Measurements from ENCODE around the gene OR13C4.
"Not testable (repeated sequence)": the region's sequence is repeated elsewhere in the genome, so short reads cannot be mapped to it uniquely, and the experiment has no call there.

OR13C4 gene

DNA sequence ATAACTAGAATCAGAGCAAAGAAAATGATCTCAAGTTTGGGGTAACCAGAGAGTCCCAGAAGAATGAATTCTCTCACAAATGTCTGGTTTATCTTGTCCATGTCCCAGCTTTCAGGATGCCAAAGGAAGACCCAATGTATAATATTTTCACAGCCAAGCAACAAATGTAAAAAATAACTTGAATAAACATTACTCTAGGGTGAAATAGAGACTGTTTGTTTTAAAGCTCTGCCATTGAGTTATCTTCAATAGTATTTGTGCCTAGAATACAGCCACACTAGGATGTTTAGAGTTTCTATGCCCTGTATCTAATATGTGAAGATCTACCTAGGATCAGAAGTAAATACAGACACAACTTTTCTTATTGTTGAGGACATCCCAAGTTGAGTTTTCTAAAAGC lies at the start of gene OR13C4:
Gene OR13C4 (minus strand): TSS at position 101 of the 400 bp plus-strand sequence. CDS start 0 bp downstream, at position 101.
- no peak for DNase-seq (ENCODE audit: low read depth in 2 of 2)

DNA sequence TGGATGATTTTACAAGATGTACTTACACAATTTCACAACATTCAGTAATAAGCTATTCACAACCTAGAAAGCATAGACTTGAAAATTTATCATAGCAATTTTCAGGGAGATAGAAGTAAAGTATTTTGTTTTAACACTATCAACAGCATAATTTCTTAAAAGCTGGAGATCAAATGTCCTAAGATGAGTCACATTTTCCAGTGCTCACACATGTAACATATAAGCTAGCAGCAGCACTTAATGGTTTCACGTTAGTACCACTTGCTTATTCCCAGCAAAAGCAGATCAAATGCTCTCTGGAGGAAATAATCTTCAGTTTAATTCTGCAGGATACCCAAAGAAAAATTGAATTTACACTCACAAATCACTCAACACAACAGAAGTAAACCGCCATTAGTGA lies 48.4 kb upstream of the OR13C4 start:
- DNase-seq (ENCODE audit: low read depth in 2 of 2), result no peak

DNA sequence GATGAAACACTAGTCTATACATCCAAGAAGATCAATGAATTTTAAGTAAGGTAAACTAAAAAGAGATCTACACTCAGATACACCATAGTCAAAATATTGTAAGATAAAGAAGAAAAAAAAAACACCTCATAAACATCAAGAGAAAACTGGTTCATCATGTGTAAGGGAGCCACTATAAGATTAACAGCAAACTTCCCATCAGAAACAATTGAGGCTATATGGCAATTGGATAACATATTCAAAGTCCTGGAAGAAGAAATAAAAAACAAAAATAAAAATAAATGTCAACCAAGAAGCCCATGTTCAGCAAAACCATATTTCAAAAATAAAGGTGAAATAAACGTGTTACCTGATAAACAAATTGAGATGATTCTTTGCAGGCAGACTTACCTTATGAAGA lies 45.6 kb upstream of the OR13C4 start:
- DNase-seq (ENCODE audit: low read depth in 2 of 2), result no peak

DNA sequence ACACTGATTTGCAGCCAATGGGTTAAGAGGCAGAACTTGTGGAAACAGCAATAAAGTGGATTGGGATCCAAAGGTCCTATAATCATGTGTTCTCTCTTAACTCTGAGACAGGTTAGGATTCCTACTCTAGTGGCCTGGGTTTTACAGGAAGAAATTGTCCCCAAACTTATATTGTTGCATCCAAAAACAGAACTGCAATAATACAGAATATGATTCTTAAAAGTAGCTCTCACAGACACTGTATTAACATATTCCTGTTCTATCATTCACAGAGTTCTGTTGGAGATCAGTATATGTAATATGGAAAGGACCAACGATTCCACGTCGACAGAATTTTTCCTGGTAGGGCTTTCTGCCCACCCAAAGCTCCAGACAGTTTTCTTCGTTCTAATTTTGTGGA lies 41.9 kb upstream of the OR13C4 start, which contains the start of gene OR13C8:
Gene OR13C8 (plus strand): TSS at position 301 of the 400 bp plus-strand sequence. CDS start 0 bp downstream, at position 301.
- no peak for DNase-seq (ENCODE audit: low read depth in 2 of 2)

DNA sequence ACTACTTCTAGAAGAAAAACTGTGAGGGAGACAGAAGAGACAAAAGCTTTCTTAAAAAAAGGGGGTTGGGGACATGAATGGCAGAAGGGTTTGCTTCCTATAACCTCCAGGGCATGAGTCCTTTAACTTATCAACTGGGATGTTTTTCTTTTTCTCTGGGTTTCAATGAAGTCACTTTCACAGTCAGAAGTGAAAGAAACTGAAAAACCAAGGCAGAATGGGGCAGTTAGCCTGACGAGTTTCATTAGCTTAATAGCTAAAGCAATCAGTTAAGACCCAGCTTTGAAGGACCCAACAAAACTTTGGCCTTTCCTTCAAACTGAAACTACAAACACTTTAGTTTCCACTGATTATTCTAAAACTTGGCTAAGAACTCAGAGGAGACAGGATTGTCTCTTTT lies 37.3 kb upstream of the OR13C4 start:
- DNase-seq (ENCODE audit: low read depth in 2 of 2), result no peak

DNA sequence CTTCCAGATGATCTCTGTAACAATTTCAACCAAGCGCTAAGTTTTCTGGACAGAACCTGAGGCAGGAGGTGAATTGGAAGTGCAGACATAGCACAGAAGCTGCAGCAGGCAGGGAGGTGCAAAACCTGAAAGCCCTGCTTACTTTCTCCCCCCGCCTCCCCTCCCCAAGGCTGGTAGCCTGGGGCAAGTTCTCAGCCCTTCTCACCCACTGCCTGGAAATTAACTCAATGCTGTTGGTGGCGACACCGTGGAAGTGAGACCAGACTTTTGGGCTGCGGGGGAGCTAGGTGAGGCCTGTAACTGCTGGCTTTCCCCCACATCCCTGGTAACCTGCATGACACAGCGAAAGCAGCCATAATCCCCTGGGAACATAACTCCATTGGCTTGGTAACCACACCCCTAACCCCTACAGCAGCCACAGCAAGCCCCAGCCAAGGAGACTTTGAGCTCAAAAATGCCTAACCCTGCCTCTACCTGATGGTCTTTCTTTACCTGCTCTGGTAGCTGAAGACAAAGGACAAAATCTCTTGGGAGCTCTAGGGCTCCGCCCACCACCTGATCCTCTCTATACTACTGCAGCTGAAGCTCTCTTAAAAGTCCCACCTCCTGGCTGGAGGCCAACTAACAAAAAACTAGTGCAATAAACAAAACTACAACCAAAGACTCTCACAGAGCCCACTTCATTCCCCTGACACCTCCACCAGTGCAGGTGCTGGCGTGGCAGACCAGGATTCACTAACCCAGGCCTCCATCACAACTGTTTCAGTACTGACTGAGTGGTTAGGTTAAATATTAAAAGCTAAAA lies 30.0 kb upstream of the OR13C4 start:
- DNase-seq (ENCODE audit: low read depth in 2 of 2), result no peak

DNA sequence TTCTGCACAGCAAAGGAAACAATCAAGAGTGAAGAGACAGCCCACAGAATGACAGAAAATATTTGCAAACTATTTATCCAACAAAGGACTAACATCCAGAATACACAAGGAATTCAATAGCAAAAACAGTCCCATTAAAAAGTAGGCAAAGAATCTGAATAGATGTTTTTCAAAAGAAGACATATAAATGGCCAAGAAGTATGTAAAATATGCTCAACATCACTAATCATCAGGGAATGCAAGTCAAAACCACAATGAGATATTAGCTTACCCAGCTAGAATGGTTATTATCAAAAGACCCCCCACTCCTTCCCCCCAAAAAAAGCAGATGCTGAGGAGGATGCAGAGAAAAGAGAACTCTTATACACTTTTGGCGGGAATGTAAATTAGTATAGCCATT lies 28.5 kb upstream of the OR13C4 start:
- no peak for DNase-seq (ENCODE audit: low read depth in 2 of 2)

DNA sequence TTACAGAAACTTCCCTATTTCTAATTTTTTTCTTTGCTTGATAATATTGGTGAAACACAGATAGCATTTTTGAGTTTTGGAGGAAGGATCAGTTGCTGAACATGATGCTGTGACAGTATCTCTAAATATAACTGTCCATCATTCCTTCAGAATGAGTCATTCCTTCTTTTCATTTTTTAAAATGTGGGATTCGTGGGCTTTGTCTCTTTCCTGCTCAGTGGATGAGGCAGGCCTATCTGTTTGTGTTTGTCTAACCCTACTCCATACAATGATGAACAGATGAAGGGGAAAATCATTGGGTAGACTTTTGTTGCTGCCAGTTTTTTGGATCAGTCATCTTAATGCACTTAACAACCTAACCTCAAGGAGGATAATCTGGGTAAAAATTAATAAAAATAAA lies 26.3 kb upstream of the OR13C4 start:
- DNase-seq (ENCODE audit: low read depth in 2 of 2), result no peak

DNA sequence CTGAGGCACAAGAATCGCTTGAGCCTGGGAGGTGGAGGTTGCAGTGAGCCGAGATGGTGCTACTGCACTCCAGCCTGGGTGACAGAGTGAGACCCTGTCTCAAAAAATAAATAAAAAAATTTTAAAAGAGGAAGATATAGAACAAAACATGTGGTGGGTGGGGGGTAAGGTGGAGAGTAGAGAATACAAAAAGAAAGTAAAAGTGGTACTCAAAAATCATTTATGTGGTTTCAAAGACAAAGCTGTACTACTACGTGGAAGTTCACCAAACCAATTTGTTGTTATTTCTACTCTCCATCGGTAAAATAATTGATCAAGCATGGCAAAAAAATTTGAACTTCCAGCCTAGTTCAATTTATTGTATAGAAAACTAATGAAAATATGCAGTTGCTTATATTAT lies 17.6 kb upstream of the OR13C4 start:
- no peak for DNase-seq (ENCODE audit: low read depth in 2 of 2)

DNA sequence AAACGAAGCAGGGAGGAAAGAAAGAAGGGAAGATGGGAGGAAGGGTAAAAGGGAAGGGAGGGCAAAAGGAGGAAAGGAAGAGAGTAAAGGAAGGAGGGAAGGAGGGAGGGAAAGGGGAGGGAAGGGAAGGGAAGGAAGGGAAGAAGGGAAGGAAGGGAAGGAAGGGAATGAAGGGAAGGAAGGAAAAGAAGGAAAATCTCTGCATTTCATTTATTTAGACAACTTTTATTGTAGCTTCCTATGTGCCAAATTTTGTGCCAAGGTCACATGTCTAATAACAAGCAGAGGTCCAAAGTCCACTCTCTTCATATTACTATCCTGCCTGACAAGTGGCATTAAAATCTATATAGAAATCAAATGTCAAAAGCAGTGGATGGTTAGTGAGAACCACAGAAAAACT lies 12.3 kb upstream of the OR13C4 start:
- DNase-seq (ENCODE audit: low read depth in 2 of 2), result no peak

DNA sequence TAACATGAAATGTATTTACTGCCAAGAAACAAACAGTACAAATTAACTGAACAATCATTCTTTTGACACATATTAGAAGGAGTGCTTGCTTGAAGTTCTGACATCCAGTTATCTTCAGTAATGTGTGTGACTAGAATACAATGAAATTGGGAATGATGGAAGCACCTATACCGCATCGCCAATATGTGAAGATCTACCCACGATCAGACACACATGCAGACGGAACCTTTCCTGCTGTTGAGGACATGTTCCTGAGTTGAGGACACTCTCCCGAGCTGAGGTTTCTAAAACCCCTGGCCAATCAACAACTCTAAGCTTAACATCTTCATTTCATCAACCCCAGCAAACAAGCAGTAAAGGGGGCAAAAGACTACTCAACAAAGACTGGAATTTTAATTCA lies 9.7 kb upstream of the OR13C4 start, which contains the start of gene OR13C3:
Gene OR13C3 (minus strand): TSS at position 101 of the 400 bp plus-strand sequence. CDS start 133 bp downstream, outside the sequence.
- no peak for DNase-seq (ENCODE audit: low read depth in 2 of 2)

DNA sequence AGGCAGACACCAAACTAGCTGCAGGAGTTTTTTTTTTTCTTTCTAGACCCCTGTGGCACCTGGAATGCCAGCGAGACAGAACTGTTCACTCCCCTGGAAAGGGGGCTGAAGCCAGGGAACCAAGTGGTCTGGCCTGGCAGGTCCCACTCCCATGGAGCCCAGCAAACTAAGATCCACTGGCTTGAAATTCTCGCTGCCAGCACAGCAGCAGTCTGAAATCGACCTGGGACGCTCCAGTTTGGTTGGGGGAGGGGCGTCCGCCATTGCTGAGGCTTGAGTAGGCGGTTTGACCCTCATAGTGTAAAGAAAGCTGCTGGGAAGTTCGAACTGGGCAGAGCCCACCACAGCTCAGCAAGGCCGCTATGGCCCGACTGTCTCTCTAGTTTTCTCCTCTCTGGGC lies 6.8 kb downstream of the OR13C4 start:
- not testable (repeated sequence) for DNase-seq (ENCODE audit: low read depth in 2 of 2)

DNA sequence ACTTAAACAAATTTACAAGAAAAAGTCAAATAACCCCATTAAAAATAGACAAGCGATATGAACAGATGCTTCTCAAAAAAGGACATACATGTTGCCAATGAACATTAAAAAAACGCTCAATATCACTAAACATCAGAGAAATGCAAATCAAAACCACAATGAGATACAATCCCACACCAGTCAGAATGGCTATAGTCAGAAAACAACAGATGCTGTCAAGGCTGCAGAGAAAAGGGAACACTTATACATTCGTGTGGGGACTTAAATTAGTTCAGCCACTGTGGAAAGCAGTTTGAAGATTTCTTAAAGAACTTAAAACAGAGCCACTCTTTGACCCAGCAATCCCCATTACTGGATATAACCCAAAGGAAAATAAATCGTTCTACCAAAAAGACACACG lies 12.1 kb downstream of the OR13C4 start:
- no peak for DNase-seq (ENCODE audit: low read depth in 2 of 2)

DNA sequence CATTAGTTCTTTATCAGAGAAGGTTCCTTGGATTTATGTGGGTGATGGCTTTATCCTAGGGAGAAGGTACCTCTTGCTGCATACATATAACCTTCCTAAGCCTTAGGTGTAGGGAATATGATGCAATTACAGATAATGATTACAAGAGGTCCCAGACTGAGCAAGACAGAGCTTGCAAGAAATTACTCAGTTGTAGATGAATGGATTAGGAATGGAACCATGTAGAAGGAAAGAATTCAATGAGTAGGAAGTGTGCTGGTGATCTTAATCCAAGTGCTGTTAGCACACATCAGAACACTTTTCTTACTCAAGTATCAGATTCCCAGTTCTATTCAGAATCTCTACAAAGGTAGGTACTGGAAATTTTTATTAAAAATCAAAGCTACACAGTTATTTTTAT lies 20.4 kb downstream of the OR13C4 start:
- no peak for DNase-seq (ENCODE audit: low read depth in 2 of 2)

DNA sequence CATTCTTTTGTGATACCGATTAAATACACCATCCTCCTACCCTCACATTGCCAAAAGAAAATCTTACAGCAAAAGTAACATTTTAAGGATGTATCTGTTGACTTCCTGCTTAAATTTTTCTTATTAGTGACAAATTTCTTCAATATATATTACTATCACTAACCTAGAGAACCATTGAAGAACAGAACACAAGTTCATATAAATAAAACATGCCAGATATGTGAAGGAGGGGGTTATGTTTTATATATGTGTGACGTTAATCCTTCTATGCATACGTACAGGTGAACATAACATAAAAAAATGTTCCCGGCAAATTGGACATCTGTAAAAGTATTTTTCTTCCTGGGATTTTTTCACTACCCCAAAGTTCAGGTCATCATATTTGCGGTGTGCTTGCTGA lies 23.0 kb downstream of the OR13C4 start, which contains the start of gene OR13F1:
Gene OR13F1 (plus strand): TSS at position 301 of the 400 bp plus-strand sequence. CDS start 0 bp downstream, at position 301.
- no peak for DNase-seq (ENCODE audit: low read depth in 2 of 2)

DNA sequence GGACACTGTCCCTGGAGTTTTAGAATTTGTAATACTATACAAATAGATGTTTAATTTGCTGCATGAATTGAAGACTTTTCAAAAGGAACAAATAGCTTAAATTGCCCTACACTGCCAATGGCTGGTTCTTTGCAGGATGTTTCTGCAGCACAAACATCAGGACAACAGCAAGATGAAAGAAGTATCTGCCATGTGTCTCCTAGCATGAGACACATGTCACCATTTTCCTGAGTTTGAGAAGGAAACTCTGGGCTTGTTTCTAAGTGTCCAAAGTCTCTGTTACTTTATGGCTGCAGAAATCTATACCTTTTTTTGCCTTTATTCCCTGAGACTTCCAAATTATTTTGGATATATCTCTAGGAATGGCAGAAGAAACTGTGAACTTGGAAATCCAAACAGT lies 23.6 kb downstream of the OR13C4 start:
- DNase-seq (ENCODE audit: low read depth in 2 of 2), result no peak

DNA sequence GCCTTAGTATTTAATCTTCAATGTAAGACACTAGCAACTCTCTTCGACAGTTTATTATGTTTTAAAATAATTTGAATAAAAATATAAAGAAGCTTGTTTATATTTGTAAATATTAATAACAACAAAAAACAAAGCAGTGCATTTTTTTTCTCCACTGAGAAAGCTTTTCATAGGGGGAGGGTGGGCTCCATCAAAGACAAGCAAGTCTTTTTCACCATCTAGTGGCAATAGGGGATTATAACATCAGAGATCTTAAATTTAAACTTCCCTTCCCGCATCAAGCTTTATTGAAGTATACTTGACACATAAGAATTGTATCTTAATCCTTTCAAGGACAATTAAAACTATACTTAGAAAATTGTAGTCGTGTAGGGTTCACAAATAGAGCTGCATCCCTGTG lies 32.2 kb downstream of the OR13C4 start:
- no peak for DNase-seq (ENCODE audit: low read depth in 2 of 2)

DNA sequence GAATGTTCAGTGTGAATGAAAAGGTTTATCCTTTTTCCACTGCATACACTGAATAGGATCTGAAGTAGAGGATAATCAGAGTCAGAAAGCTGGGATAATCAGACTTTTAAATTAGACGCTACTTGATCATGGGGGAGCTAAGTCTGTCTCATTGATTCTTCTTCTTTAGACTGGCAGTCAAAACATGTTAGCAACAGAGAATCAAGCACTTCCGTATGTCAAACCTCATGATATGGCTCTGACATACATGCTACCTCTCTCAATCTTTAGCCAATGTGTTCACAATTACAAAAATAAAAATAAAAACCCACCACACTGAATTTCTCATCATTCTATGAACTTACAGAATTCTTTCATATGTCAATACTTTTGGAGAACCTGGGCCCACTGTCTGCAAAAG lies 42.0 kb downstream of the OR13C4 start:
- DNase-seq (ENCODE audit: low read depth in 2 of 2), result no peak

DNA sequence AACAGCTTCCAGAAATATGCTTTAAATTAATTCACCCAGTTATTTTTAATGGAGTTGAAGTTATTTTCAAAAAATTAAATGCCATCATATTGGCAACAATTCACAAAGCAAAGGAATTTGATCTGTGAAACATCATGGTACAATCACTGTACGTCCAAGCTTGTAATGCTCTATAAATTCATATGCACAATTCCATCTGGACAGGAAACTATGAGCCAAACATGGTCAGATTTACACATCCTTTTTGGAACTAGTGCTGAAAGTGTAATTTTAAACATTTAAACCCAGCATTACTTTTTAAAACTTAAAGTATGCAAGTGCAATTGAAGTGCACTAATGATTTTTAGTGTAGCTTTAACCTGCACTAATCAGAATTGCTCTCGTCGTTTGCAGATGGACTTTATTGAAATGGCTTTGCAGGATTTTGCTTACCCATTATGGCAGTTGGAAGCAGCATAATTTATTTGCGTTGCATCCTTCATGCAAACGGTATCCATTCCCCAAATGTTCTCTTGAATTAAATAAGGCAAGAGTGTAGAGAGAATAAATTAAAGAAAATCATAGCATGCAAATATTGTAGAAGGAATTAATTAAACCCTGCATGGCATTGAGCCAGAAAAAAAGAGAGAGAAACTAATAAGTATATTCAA lies 44.0 kb downstream of the OR13C4 start:
- no peak for DNase-seq (ENCODE audit: low read depth in 2 of 2)

Data from stimulated activated CD4-positive, alpha-beta T cell treated with anti-CD3 and anti-CD28 coated beads, Interleukin-1b, Interleukin-23, amount 100 ng/mL, for 4 hours (primary cell).